A549 treated with Hydrocortisone at 1 μM for 4 hours (cell line): ENCODE data around the gene AKR1E2. TPM values are rescaled to one million over a fixed set of nuclear protein-coding genes. Genes with fewer than 3 reads are reported as not detected.

Experiments
- total RNA-seq: library from RNA; stranded (reverse); fragments of 200-300 nt; extraction: Qiagen RNA extraction; gene quantifications from 5 replicates; pipeline ENCODE4 v1.2.3, GENCODE V29; 2022

AKR1E2 gene
- 6.3 to 7.3 TPM (median 7.0 TPM) in 5 replicates for total RNA-seq

DNA sequence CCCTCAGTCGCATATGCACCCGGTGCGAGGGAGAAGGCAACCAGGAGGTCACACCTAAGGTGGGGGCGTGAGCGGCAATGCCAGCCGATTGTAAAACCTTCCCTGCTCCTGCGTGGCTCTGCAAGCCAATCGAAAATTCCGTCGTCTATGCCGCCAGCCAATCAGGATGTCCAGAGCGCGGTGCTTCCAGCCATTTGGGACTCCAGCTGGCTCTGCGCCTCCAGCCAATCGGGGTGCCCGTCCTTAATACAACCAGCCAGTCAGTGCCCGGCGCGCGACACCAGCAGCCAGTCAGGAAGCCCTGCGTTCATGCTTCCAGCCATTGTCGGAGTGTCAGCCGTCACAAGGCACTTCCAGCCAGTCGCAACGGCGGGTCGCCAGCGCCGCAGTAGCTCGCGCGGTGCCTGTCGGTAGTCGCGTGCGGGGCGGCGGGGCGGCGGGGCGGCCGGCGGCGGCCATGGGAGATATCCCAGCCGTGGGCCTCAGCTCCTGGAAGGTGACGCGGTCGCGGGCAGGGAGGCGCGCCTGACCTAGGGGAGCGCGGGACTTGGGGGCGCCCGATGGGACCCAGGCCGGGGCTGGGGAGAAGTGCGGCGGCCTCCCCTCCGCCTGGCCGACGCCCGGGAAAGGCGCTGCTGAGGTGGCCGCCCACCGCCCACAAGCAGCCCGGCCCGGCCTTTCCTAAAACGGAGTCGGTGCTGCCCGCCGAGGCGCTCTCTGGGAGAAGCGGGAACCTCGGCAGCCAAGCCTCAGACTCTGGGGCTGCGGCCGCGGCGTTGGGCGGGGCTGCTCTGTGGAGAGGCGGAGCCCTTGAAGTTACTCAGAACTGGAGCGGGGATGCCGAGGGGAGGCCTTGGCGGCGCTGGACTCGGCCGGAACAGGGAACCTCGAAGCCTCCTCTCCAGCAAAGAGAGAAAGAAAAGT is at the start of gene AKR1E2:
TSS of gene AKR1E2 (plus strand) at position 340 of the 924 bp plus-strand sequence. CDS start at position 458, 118 bp downstream.

Other genes starting within 250 kb of the AKR1E2 start
- 433 to 601 TPM (median 576 TPM) in 5 replicates for gene AKR1C1, start 137.2 kb downstream of the AKR1E2 start, total RNA-seq
- gene AKR1C2, start 177.7 kb downstream of the AKR1E2 start, total RNA-seq = 3,555 to 4,056 TPM (median 3,746 TPM) in 5 replicates